Endothelial cell of umbilical vein (primary cell): Measurements from ENCODE around the gene HNRNPH2.

Experiments used
- EZH2 ChIP-seq: IDR thresholded peaks from 2 replicates; pipeline ENCODE4 v1.6.1; 2012; ENCODE audit warnings: borderline replicate concordance, low read depth, mild to moderate bottlenecking, moderate library complexity, low read length, inconsistent platforms; ENCODE audit not compliant: severe bottlenecking
- POLR2A ChIP-seq: IDR thresholded peaks from 2 replicates; pipeline ENCODE4 v1.6.1; 2012; ENCODE audit warnings: low read depth, mild to moderate bottlenecking, control low read depth, low read length
- POLR2AphosphoS5 ChIP-seq: IDR thresholded peaks from 2 replicates; pipeline ENCODE4 v1.6.1; 2012; ENCODE audit warnings: low read depth, mild to moderate bottlenecking, control low read depth, low read length, moderate library complexity; ENCODE audit not compliant: insufficient read depth
- TF ChIP-seq, protein P1 (sequence below), 2 donors: IDR thresholded peaks; 1 replicate in 1 of 2; 2 replicates in 1 of 2; pipeline ENCODE4 v1.5.1; 2011; ENCODE audit warnings: low read length in 2 of 2, mild to moderate bottlenecking in 2 of 2, moderate library complexity in 2 of 2, control low read depth in 1 of 2, inconsistent platforms in 1 of 2, low read depth in 1 of 2; ENCODE audit not compliant: insufficient read depth in 1 of 2; ENCODE audit errors: extremely low read depth in 1 of 2

GRCh38 chrX:101417981-101418841, 10.2 kb downstream of the HNRNPH2 start:
- TF ChIP-seq POLR2A, result no peak
- TF ChIP-seq, protein P1, sequence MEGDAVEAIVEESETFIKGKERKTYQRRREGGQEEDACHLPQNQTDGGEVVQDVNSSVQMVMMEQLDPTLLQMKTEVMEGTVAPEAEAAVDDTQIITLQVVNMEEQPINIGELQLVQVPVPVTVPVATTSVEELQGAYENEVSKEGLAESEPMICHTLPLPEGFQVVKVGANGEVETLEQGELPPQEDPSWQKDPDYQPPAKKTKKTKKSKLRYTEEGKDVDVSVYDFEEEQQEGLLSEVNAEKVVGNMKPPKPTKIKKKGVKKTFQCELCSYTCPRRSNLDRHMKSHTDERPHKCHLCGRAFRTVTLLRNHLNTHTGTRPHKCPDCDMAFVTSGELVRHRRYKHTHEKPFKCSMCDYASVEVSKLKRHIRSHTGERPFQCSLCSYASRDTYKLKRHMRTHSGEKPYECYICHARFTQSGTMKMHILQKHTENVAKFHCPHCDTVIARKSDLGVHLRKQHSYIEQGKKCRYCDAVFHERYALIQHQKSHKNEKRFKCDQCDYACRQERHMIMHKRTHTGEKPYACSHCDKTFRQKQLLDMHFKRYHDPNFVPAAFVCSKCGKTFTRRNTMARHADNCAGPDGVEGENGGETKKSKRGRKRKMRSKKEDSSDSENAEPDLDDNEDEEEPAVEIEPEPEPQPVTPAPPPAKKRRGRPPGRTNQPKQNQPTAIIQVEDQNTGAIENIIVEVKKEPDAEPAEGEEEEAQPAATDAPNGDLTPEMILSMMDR (IDR thresholded peaks at IDR 0.05; ENCODE audit: extremely low read depth in 1 of 2, insufficient read depth in 1 of 2, low read depth in 1 of 2, low read length in 2 of 2), result no peak
- TF ChIP-seq EZH2, result no peak
- TF ChIP-seq POLR2AphosphoS5, result peak; percentile 27
